ENCODE results near the gene LUC7L.
"Not testable (repeated sequence)": the region's sequence is repeated elsewhere in the genome, so short reads cannot be mapped to it uniquely, and the experiment has no call there.

Gene LUC7L

GRCh38 chr16:245105-245504 lies 15.9 kb upstream of the LUC7L start:
- H3K9me3 ChIP-seq (ENCODE audit: control insufficient read depth, low read length) = no peaks in the 10 kb centered on the region
- H3K9ac ChIP-seq (ENCODE audit: low read length) = no peak overlapping the region
- DNase-seq (ENCODE audit: low read depth) = no peak
- H3K36me3 ChIP-seq (ENCODE audit: control insufficient read depth, insufficient read depth, low read length, severe bottlenecking) = peaks cover 10% of the 10 kb centered on the region
- peaks cover 9% of the 10 kb centered on the region for H3K4me1 ChIP-seq (ENCODE audit: control insufficient read depth, insufficient read depth, low read length)
- H3K4me3 ChIP-seq (ENCODE audit: low read length) = no peak overlapping the region
- H3K27me3 ChIP-seq (replicated peaks; ENCODE audit: control insufficient read depth, insufficient read depth, low read length) = no peaks in the 10 kb centered on the region

- DNase-seq (ENCODE audit: low read depth) = no peak
- H3K36me3 ChIP-seq (ENCODE audit: control insufficient read depth, insufficient read depth, low read length, severe bottlenecking) = peaks cover 5% of the 10 kb centered on the region
- no peak overlapping the region for H3K4me3 ChIP-seq (ENCODE audit: low read length)
- H3K27me3 ChIP-seq (replicated peaks; ENCODE audit: control insufficient read depth, insufficient read depth, low read length) = no peaks in the 10 kb centered on the region
- no peak overlapping the region for H3K9ac ChIP-seq (ENCODE audit: low read length)
- no peaks in the 10 kb centered on the region for H3K9me3 ChIP-seq (ENCODE audit: control insufficient read depth, low read length)
- H3K4me1 ChIP-seq (ENCODE audit: control insufficient read depth, insufficient read depth, low read length) = peaks cover 17% of the 10 kb centered on the region
Measured at GRCh38 chr16:243348-243747, 14.1 kb upstream of the LUC7L start.

DNA sequence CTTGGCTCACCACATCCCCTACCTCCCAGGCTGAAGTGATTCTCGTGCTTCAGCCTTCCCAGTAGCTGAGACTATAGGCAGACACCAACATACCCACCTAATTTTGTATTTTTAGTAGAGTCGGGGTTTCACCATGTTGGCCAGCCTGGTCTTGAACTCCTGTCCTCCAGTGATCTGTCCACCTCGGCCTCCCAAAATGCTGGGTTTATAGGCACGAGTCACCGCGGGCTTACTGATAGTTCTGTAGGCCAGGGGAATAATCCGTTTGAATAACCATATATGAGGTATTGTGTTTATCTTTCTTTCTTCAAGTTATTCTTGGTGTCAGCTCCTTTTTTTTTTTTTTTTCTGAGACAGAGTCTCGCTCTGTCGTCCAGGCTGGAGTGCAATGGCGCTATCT lies 13.0 kb upstream of the LUC7L start:
- no peaks in the 10 kb centered on the region for H3K27me3 ChIP-seq (replicated peaks; ENCODE audit: control insufficient read depth, insufficient read depth, low read length)
- DNase-seq (ENCODE audit: low read depth) = no peak
- H3K9ac ChIP-seq (ENCODE audit: low read length) = no peak overlapping the region
- no peaks in the 10 kb centered on the region for H3K9me3 ChIP-seq (ENCODE audit: control insufficient read depth, low read length)
- peaks cover 17% of the 10 kb centered on the region for H3K4me1 ChIP-seq (ENCODE audit: control insufficient read depth, insufficient read depth, low read length)
- H3K36me3 ChIP-seq (ENCODE audit: control insufficient read depth, insufficient read depth, low read length, severe bottlenecking) = peaks cover 5% of the 10 kb centered on the region
- H3K4me3 ChIP-seq (ENCODE audit: low read length) = no peak overlapping the region

- Histone ChIP-seq H3K9ac (ENCODE audit: low read length) (no peak overlapping the region), H3K9me3 (ENCODE audit: control insufficient read depth, low read length) (no peaks in the 10 kb centered on the region), H3K27me3 (replicated peaks; ENCODE audit: control insufficient read depth, insufficient read depth, low read length) (no peaks in the 10 kb centered on the region), H3K36me3 (ENCODE audit: control insufficient read depth, insufficient read depth, low read length, severe bottlenecking) (peaks cover 5% of the 10 kb centered on the region), H3K4me1 (ENCODE audit: control insufficient read depth, insufficient read depth, low read length) (peaks cover 17% of the 10 kb centered on the region), H3K4me3 (ENCODE audit: low read length) (no peak overlapping the region)
- DNase-seq (ENCODE audit: low read depth) = no peak
Measured at GRCh38 chr16:240559-240958, 11.3 kb upstream of the LUC7L start.

DNA sequence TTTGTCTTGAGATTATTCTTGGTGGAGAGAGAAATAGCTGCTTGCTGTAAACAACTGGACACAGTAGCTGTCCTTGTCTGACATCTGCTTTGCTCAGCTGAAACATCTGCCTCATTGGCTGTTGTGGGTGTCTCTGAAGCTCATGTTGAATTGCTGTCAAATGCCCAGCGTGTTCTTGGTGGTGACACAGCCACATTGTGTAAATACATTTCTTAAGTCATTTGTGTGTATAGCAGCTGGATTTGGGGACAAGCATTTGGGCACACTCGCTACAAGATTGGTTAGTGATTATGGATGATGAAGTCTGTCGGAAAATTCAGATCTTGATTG lies 10.7 kb upstream of the LUC7L start:
- no peak for DNase-seq (ENCODE audit: low read depth)
- Histone ChIP-seq H3K9ac (ENCODE audit: low read length) (peak overlapping the region; percentile 17), H3K4me1 (ENCODE audit: control insufficient read depth, insufficient read depth, low read length) (peaks cover 17% of the 10 kb centered on the region), H3K4me3 (ENCODE audit: low read length) (no peak overlapping the region), H3K36me3 (ENCODE audit: control insufficient read depth, insufficient read depth, low read length, severe bottlenecking) (peaks cover 5% of the 10 kb centered on the region), H3K9me3 (ENCODE audit: control insufficient read depth, low read length) (no peaks in the 10 kb centered on the region), H3K27me3 (replicated peaks; ENCODE audit: control insufficient read depth, insufficient read depth, low read length) (no peaks in the 10 kb centered on the region)

- peak within 1 kb of the TSS; percentile 97 for H3K9ac ChIP-seq (ENCODE audit: low read length)
- DNase-seq (ENCODE audit: low read depth) = peak; percentile 99
- no peaks in the 10 kb centered on the region for H3K9me3 ChIP-seq (ENCODE audit: control insufficient read depth, low read length)
- peak within 1 kb of the TSS; percentile 97 for H3K4me3 ChIP-seq (ENCODE audit: low read length)
- no peaks in the 10 kb centered on the region for H3K36me3 ChIP-seq (ENCODE audit: control insufficient read depth, insufficient read depth, low read length, severe bottlenecking)
- no peaks in the 10 kb centered on the region for H3K27me3 ChIP-seq (replicated peaks; ENCODE audit: control insufficient read depth, insufficient read depth, low read length)
- peaks cover 3% of the 10 kb centered on the region for H3K4me1 ChIP-seq (ENCODE audit: control insufficient read depth, insufficient read depth, low read length)
Measured at GRCh38 chr16:234468-235305, 5.4 kb upstream of the LUC7L start, which contains the start of gene FAM234A. FAM234A (plus strand) TSS chr16:234821; CDS start chr16:254414, 19,593 bp downstream.

DNA sequence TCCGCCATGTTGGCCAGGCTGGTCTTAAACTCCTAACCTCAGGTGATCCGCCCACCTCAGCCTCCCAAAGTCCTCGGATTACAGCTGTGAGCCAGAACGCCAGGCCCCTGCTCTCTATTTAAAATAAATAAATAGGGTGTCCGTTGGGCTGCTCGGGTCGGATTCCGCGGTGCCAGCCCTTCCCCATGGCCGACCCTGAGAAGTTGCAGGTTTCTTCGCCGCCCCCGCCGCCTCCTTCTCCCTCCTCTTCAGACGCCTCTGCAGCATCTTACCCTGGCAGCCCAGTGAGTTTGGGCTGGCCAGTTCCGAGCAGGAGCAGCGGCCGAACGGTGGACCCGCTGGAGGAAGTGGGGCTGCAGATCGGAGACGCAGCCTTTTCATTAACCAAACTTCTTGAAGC lies 1.7 kb upstream of the LUC7L start:
- Histone ChIP-seq H3K27me3 (replicated peaks; ENCODE audit: control insufficient read depth, insufficient read depth, low read length) (no peaks in the 10 kb centered on the region), H3K4me1 (ENCODE audit: control insufficient read depth, insufficient read depth, low read length) (peaks cover 10% of the 10 kb centered on the region), H3K9ac (ENCODE audit: low read length) (no peak overlapping the region), H3K4me3 (ENCODE audit: low read length) (no peak overlapping the region), H3K9me3 (ENCODE audit: control insufficient read depth, low read length) (no peaks in the 10 kb centered on the region), H3K36me3 (ENCODE audit: control insufficient read depth, insufficient read depth, low read length, severe bottlenecking) (peaks cover 13% of the 10 kb centered on the region)
- no peak for DNase-seq (ENCODE audit: low read depth)

GRCh38 chr16:230351-230750 lies 1.1 kb upstream of the LUC7L start:
- Histone ChIP-seq H3K36me3 (ENCODE audit: control insufficient read depth, insufficient read depth, low read length, severe bottlenecking) (peaks cover 17% of the 10 kb centered on the region), H3K4me1 (ENCODE audit: control insufficient read depth, insufficient read depth, low read length) (peaks cover 10% of the 10 kb centered on the region)
- DNase-seq (ENCODE audit: low read depth); H3K9ac ChIP-seq (ENCODE audit: low read length); H3K9me3 ChIP-seq (ENCODE audit: control insufficient read depth, low read length); H3K4me3 ChIP-seq (ENCODE audit: low read length); H3K27me3 ChIP-seq (replicated peaks; ENCODE audit: control insufficient read depth, insufficient read depth, low read length): not testable (repeated sequence)

- no peak for DNase-seq (ENCODE audit: low read depth)
- peak overlapping the region; percentile 92 for H3K4me3 ChIP-seq (ENCODE audit: low read length)
Measured at GRCh38 chr16:229731-230281, 557 bp upstream of the LUC7L start.

GRCh38 chr16:228151-228851 lies 948 bp downstream of the LUC7L start:
- peak; percentile 17 for DNase-seq (ENCODE audit: low read depth)
- Histone ChIP-seq H3K4me1 (ENCODE audit: control insufficient read depth, insufficient read depth, low read length) (peaks cover 10% of the 10 kb centered on the region), H3K9me3 (ENCODE audit: control insufficient read depth, low read length) (no peaks in the 10 kb centered on the region), H3K4me3 (ENCODE audit: low read length) (peak overlapping the region; percentile 92), H3K9ac (ENCODE audit: low read length) (peak overlapping the region; percentile 97), H3K27me3 (replicated peaks; ENCODE audit: control insufficient read depth, insufficient read depth, low read length) (no peaks in the 10 kb centered on the region), H3K36me3 (ENCODE audit: control insufficient read depth, insufficient read depth, low read length, severe bottlenecking) (peaks cover 34% of the 10 kb centered on the region)

More at GRCh38 chr16:229731-230281, 557 bp upstream of the LUC7L start:
- H3K9me3 ChIP-seq (ENCODE audit: control insufficient read depth, low read length) = no peaks in the 10 kb centered on the region
- no peaks in the 10 kb centered on the region for H3K27me3 ChIP-seq (replicated peaks; ENCODE audit: control insufficient read depth, insufficient read depth, low read length)
- peak overlapping the region; percentile 97 for H3K9ac ChIP-seq (ENCODE audit: low read length)
- peaks cover 20% of the 10 kb centered on the region for H3K36me3 ChIP-seq (ENCODE audit: control insufficient read depth, insufficient read depth, low read length, severe bottlenecking)
- peaks cover 10% of the 10 kb centered on the region for H3K4me1 ChIP-seq (ENCODE audit: control insufficient read depth, insufficient read depth, low read length)

GRCh38 chr16:220021-220420 lies 9.2 kb downstream of the LUC7L start:
- Histone ChIP-seq H3K36me3 (ENCODE audit: control insufficient read depth, insufficient read depth, low read length, severe bottlenecking) (peaks cover 82% of the 10 kb centered on the region), H3K4me1 (ENCODE audit: control insufficient read depth, insufficient read depth, low read length) (peaks cover 5% of the 10 kb centered on the region), H3K9me3 (ENCODE audit: control insufficient read depth, low read length) (peaks cover 3% of the 10 kb centered on the region), H3K27me3 (replicated peaks; ENCODE audit: control insufficient read depth, insufficient read depth, low read length) (no peaks in the 10 kb centered on the region), H3K9ac (ENCODE audit: low read length) (no peak overlapping the region), H3K4me3 (ENCODE audit: low read length) (no peak overlapping the region)
- DNase-seq (ENCODE audit: low read depth) = no peak
